Measurements from ENCODE around the gene SLC35F3. TPM values are rescaled to one million over a fixed set of nuclear protein-coding genes. Genes with fewer than 3 reads are reported as not detected.

SLC35F3 gene
- total RNA-seq, 1 experiment from 2014 or later = 0.94 TPM

GRCh38 chr1:234322097-234322496, 417.6 kb downstream of the SLC35F3 start:
- ChIA-PET POLR2A (no interaction called here), CTCF (interaction anchor here (0.6 to 2.1 kb wide), 4 partner anchors 12 to 198 kb away, joined by 3 to 17 read pairs (median 6); no protein-coding TSS in a partner anchor)
- Mint-ChIP-seq H3K9me3 (no peaks in the 10 kb centered on the region), H3K27ac (no peak overlapping the region), H3K36me3 (no peaks in the 10 kb centered on the region), H3K4me3 (no peak overlapping the region), H3K27me3 (ENCODE audit: low read depth) (peaks cover 34% of the 10 kb centered on the region), H3K4me1 (peaks cover 19% of the 10 kb centered on the region)
- no peak for TF ChIP-seq STAT6 (CRISPR knock-in tag; conservative IDR thresholded peaks at IDR 0.05; ENCODE audit: low read depth)
- no peak for TF ChIP-seq TEAD1 (CRISPR knock-in tag; IDR thresholded peaks at IDR 0.05)
- no peak for TF ChIP-seq ZNF671 (CRISPR knock-in tag; IDR thresholded peaks at IDR 0.05)
- no peak for TF ChIP-seq HMGXB4 (CRISPR knock-in tag; IDR thresholded peaks at IDR 0.05)
- TF ChIP-seq, protein P1, sequence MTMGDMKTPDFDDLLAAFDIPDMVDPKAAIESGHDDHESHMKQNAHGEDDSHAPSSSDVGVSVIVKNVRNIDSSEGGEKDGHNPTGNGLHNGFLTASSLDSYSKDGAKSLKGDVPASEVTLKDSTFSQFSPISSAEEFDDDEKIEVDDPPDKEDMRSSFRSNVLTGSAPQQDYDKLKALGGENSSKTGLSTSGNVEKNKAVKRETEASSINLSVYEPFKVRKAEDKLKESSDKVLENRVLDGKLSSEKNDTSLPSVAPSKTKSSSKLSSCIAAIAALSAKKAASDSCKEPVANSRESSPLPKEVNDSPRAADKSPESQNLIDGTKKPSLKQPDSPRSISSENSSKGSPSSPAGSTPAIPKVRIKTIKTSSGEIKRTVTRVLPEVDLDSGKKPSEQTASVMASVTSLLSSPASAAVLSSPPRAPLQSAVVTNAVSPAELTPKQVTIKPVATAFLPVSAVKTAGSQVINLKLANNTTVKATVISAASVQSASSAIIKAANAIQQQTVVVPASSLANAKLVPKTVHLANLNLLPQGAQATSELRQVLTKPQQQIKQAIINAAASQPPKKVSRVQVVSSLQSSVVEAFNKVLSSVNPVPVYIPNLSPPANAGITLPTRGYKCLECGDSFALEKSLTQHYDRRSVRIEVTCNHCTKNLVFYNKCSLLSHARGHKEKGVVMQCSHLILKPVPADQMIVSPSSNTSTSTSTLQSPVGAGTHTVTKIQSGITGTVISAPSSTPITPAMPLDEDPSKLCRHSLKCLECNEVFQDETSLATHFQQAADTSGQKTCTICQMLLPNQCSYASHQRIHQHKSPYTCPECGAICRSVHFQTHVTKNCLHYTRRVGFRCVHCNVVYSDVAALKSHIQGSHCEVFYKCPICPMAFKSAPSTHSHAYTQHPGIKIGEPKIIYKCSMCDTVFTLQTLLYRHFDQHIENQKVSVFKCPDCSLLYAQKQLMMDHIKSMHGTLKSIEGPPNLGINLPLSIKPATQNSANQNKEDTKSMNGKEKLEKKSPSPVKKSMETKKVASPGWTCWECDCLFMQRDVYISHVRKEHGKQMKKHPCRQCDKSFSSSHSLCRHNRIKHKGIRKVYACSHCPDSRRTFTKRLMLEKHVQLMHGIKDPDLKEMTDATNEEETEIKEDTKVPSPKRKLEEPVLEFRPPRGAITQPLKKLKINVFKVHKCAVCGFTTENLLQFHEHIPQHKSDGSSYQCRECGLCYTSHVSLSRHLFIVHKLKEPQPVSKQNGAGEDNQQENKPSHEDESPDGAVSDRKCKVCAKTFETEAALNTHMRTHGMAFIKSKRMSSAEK (CRISPR knock-in tag; IDR thresholded peaks at IDR 0.05; ENCODE audit: borderline replicate concordance) = no peak
- no peak for TF ChIP-seq ZSCAN18 (CRISPR knock-in tag; IDR thresholded peaks at IDR 0.05)
- TF ChIP-seq NFATC4 (CRISPR knock-in tag; IDR thresholded peaks at IDR 0.05) = no peak
- no peak for TF ChIP-seq CREB1 (CRISPR knock-in tag; IDR thresholded peaks at IDR 0.05)
- TF ChIP-seq, protein P2, sequence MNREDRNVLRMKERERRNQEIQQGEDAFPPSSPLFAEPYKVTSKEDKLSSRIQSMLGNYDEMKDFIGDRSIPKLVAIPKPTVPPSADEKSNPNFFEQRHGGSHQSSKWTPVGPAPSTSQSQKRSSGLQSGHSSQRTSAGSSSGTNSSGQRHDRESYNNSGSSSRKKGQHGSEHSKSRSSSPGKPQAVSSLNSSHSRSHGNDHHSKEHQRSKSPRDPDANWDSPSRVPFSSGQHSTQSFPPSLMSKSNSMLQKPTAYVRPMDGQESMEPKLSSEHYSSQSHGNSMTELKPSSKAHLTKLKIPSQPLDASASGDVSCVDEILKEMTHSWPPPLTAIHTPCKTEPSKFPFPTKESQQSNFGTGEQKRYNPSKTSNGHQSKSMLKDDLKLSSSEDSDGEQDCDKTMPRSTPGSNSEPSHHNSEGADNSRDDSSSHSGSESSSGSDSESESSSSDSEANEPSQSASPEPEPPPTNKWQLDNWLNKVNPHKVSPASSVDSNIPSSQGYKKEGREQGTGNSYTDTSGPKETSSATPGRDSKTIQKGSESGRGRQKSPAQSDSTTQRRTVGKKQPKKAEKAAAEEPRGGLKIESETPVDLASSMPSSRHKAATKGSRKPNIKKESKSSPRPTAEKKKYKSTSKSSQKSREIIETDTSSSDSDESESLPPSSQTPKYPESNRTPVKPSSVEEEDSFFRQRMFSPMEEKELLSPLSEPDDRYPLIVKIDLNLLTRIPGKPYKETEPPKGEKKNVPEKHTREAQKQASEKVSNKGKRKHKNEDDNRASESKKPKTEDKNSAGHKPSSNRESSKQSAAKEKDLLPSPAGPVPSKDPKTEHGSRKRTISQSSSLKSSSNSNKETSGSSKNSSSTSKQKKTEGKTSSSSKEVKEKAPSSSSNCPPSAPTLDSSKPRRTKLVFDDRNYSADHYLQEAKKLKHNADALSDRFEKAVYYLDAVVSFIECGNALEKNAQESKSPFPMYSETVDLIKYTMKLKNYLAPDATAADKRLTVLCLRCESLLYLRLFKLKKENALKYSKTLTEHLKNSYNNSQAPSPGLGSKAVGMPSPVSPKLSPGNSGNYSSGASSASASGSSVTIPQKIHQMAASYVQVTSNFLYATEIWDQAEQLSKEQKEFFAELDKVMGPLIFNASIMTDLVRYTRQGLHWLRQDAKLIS (CRISPR knock-in tag; IDR thresholded peaks at IDR 0.05; ENCODE audit: borderline replicate concordance) = no peak
- no peak for TF ChIP-seq ATF6 (CRISPR knock-in tag; IDR thresholded peaks at IDR 0.05)
- TF ChIP-seq, protein P3, sequence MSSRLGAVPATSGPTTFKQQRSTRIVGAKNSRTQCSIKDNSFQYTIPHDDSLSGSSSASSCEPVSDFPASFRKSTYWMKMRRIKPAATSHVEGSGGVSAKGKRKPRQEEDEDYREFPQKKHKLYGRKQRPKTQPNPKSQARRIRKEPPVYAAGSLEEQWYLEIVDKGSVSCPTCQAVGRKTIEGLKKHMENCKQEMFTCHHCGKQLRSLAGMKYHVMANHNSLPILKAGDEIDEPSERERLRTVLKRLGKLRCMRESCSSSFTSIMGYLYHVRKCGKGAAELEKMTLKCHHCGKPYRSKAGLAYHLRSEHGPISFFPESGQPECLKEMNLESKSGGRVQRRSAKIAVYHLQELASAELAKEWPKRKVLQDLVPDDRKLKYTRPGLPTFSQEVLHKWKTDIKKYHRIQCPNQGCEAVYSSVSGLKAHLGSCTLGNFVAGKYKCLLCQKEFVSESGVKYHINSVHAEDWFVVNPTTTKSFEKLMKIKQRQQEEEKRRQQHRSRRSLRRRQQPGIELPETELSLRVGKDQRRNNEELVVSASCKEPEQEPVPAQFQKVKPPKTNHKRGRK (CRISPR knock-in tag; IDR thresholded peaks at IDR 0.05; ENCODE audit: borderline replicate concordance) = no peak
- no peak for TF ChIP-seq GTF2I (CRISPR knock-in tag; conservative IDR thresholded peaks at IDR 0.05)
- TF ChIP-seq JUN (CRISPR knock-in tag; IDR thresholded peaks at IDR 0.05) = no peak
- TF ChIP-seq GABPB1 (CRISPR knock-in tag; IDR thresholded peaks at IDR 0.05) = no peak
- DNase-seq (ENCODE audit: low spot score) = no peak
- no peak for ATAC-seq
